ENCODE results near the gene ATP2A1. TPM values are rescaled to one million over a fixed set of nuclear protein-coding genes. Genes with fewer than 3 reads are reported as not detected.
A peak's percentile ranks its signal among the peaks of the same experiment; 100 is the strongest.

ATP2A1 gene
- total and polyA plus RNA-seq, 2 of the 13 experiments (the other 11 are each of a cell fraction or from before 2014, with no cell fraction given), result 3.2 to 12.5 TPM

DNA sequence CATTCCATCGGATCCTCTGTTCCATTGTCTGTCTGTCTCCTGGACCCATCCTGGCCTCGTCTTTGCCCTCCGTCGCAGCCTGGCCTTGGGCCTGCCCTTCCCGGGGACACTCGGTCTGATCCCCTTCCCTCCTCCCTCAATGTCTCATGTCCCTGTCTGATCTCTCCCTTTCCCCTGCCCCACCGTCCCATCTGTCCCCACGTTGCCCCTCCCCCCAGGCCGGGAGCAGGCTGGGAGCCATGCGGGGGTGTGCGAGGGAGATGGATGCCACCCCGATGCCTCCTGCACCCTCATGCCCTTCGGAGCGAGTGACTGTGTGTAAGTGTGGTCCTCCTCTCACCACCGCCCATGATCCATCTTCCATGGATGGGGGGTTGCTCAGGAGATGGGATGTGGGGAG, 5.3 kb upstream of the ATP2A1 start:
- in situ Hi-C loops (cut with HindIII; ENCODE audit: extremely low pct_ligation_motif_present, low pct_unique_long_range_greater_than_20kb), result no loop called here
- ATAC-seq (no peak), FAIRE-seq (no peak), DNase-seq (ENCODE audit: low spot score) (no peak)
- Histone ChIP-seq H3K27ac (ENCODE audit: extremely low read length, insufficient read depth, low read length) (no peak overlapping the region), H3K4me2 (ENCODE audit: low read depth, low read length) (no peak overlapping the region), H2AFZ (ENCODE audit: low read length) (no peak overlapping the region), H3K4me3 (replicated peaks in 1 of 3; ENCODE audit: insufficient read depth in 1 of 3, low read depth in 2 of 3, low read length in 3 of 3) (no peak overlapping the region), H3K9me3 (ENCODE audit: low read length) (no peaks in the 10 kb centered on the region), H3K79me2 (ENCODE audit: insufficient read depth, low read length) (no peaks in the 10 kb centered on the region), H3K9ac (ENCODE audit: insufficient read depth, low read depth, low read length) (no peak overlapping the region), H3K27me3 (ENCODE audit: control insufficient read depth in 1 of 2, insufficient read depth in 2 of 2, low read length in 2 of 2) (no peaks in the 10 kb centered on the region), H4K20me1 (ENCODE audit: insufficient read depth, low read length) (no peaks in the 10 kb centered on the region), H3K4me1 (ENCODE audit: insufficient read depth, low read length) (no peaks in the 10 kb centered on the region), H3K36me3 (replicated peaks in 1 of 2; ENCODE audit: control insufficient read depth in 1 of 2, insufficient read depth in 2 of 2, low read length in 2 of 2) (peaks cover 43 to 61% of the 10 kb centered on the region in 2 experiments)
- ChIA-PET POLR2A (interaction anchor here (1.0 to 3.2 kb wide), 4 partner anchors 8 to 74 kb away, joined by 3 to 15 read pairs (median 4); no protein-coding TSS in a partner anchor), CTCF (ENCODE audit: low intra/inter-chr PET ratio, low total read pairs) (interaction anchor here (0.6 to 2.9 kb wide), 2 partner anchors 50 to 73 kb away, joined by 3 to 32 read pairs; no protein-coding TSS in a partner anchor)
- intact Hi-C loops (cut with micrococcal nuclease; ENCODE audit: unreplicated experiment), result no loop called here
- 97% methylated on average over 15 of the region's 15 CpGs for WGBS (ENCODE audit: low lambda C conversion rate)
- TF ChIP-seq ZNF550 (CRISPR knock-in tag; IDR thresholded peaks at IDR 0.05; ENCODE audit: borderline replicate concordance) (no peak), RBFOX2 (IDR thresholded peaks at IDR 0.05; ENCODE audit: low read depth, low read length) (peak; percentile 57; the same call in 1 of the 2 replicates)
- BruUV-seq (replicated peaks), result no TSS peak

GRCh38 chr16:28873543-28874201, 4.6 kb upstream of the ATP2A1 start:
- Histone ChIP-seq H3K27ac (ENCODE audit: extremely low read length, insufficient read depth, low read length) (no peak overlapping the region), H3K9ac (ENCODE audit: insufficient read depth, low read depth, low read length) (no peak overlapping the region), H3K79me2 (ENCODE audit: insufficient read depth, low read length) (no peaks in the 10 kb centered on the region), H3K4me3 (replicated peaks in 1 of 3; ENCODE audit: insufficient read depth in 1 of 3, low read depth in 2 of 3, low read length in 3 of 3) (no peak overlapping the region), H4K20me1 (ENCODE audit: insufficient read depth, low read length) (no peaks in the 10 kb centered on the region), H3K4me1 (ENCODE audit: insufficient read depth, low read length) (no peaks in the 10 kb centered on the region), H3K4me2 (ENCODE audit: low read depth, low read length) (no peak overlapping the region), H2AFZ (ENCODE audit: low read length) (no peak overlapping the region), H3K27me3 (ENCODE audit: control insufficient read depth in 1 of 2, insufficient read depth in 2 of 2, low read length in 2 of 2) (no peaks in the 10 kb centered on the region), H3K9me3 (ENCODE audit: low read length) (no peaks in the 10 kb centered on the region), H3K36me3 (replicated peaks in 1 of 2; ENCODE audit: control insufficient read depth in 1 of 2, insufficient read depth in 2 of 2, low read length in 2 of 2) (peaks cover 42 to 58% of the 10 kb centered on the region in 2 experiments)
- POLR2A ChIA-PET, result interaction anchor here (1.0 to 3.2 kb wide), 4 partner anchors 8 to 73 kb away, joined by 3 to 15 read pairs (median 4); no protein-coding TSS in a partner anchor
- intact Hi-C loops (cut with micrococcal nuclease; ENCODE audit: unreplicated experiment), result no loop called here
- peak; percentile 73 for ATAC-seq
- TSS peak; percentile 36 for BruUV-seq (replicated peaks)
- in situ Hi-C loops (cut with HindIII; ENCODE audit: extremely low pct_ligation_motif_present, low pct_unique_long_range_greater_than_20kb), result no loop called here
- 94% methylated on average over 17 of the region's 18 CpGs for WGBS (ENCODE audit: low lambda C conversion rate)
- no peak for DNase-seq (ENCODE audit: low spot score)
- CTCF ChIA-PET (ENCODE audit: low intra/inter-chr PET ratio, low total read pairs), result interaction anchor here (0.6 to 2.9 kb wide), 2 partner anchors 49 to 72 kb away, joined by 3 to 32 read pairs; no protein-coding TSS in a partner anchor
- no peak for FAIRE-seq
- no peak for TF ChIP-seq SOX6 (IDR thresholded peaks at IDR 0.05)
- TF ChIP-seq SOX6 (CRISPR knock-in tag; IDR thresholded peaks at IDR 0.05), result 0 out of 2 replicates have a peak, but pooled peaks have one; percentile 18
- TF ChIP-seq ATAD3A (CRISPR knock-in tag; IDR thresholded peaks at IDR 0.05), result no peak
- TF ChIP-seq HOXA3 (CRISPR knock-in tag; IDR thresholded peaks at IDR 0.05), result peak; percentile 19; the same call in 1 of the 2 replicates
- TF ChIP-seq, protein P1, sequence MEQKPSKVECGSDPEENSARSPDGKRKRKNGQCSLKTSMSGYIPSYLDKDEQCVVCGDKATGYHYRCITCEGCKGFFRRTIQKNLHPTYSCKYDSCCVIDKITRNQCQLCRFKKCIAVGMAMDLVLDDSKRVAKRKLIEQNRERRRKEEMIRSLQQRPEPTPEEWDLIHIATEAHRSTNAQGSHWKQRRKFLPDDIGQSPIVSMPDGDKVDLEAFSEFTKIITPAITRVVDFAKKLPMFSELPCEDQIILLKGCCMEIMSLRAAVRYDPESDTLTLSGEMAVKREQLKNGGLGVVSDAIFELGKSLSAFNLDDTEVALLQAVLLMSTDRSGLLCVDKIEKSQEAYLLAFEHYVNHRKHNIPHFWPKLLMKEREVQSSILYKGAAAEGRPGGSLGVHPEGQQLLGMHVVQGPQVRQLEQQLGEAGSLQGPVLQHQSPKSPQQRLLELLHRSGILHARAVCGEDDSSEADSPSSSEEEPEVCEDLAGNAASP (CRISPR knock-in tag; IDR thresholded peaks at IDR 0.05; ENCODE audit: borderline replicate concordance), result no peak
- peak; percentile 73; the same call in 1 of the 2 replicates for TF ChIP-seq EED (CRISPR knock-in tag; IDR thresholded peaks at IDR 0.05)
- no peak for TF ChIP-seq KLF15 (CRISPR knock-in tag; IDR thresholded peaks at IDR 0.05; ENCODE audit: borderline replicate concordance)
- no peak for TF ChIP-seq TBP (CRISPR knock-in tag; IDR thresholded peaks at IDR 0.05)
- TF ChIP-seq SP4 (CRISPR knock-in tag; IDR thresholded peaks at IDR 0.05), result 0 out of 2 replicates have a peak, but pooled peaks have one; percentile 32
- no peak for TF ChIP-seq ZNF12 (CRISPR knock-in tag; IDR thresholded peaks at IDR 0.05)
- TF ChIP-seq ZNF704 (CRISPR knock-in tag; IDR thresholded peaks at IDR 0.05; ENCODE audit: borderline replicate concordance), result 0 out of 2 replicates have a peak, but pooled peaks have one; percentile 0
- 0 out of 2 replicates have a peak, but pooled peaks have one; percentile 31 for TF ChIP-seq KDM2A (CRISPR knock-in tag; IDR thresholded peaks at IDR 0.05; ENCODE audit: borderline replicate concordance, low read depth)
- no peak for TF ChIP-seq FOXK2 (IDR thresholded peaks at IDR 0.05)
- peak; percentile 66 for TF ChIP-seq XRCC5 (optimal IDR thresholded peaks at IDR 0.05; ENCODE audit: low read length)

Measured in HepG2 (cell line).